Naive thymus-derived CD4-positive, alpha-beta T cell (primary cell): Measurements from ENCODE around the gene HMOX2. TPM values are rescaled to one million over a fixed set of nuclear protein-coding genes. Genes with fewer than 3 reads are reported as not detected.

ENCODE experiments used
- ATAC-seq: fragments of 150-1000 bp; cut with Tn5 transposase; 2 replicates; pipeline ENCODE4 v1.10.0; 2021; ENCODE audit warnings: mild to moderate bottlenecking, moderate library complexity
- CTCF ChIA-PET: fragments of 350-600 bp; sonication (Branson Sonifier 250); formaldehyde crosslinking; loops from one replicate; lab custom pipeline; 2021; ENCODE audit warnings: antibody characterized with exemption; lab: Charles Lee
- POLR2A ChIA-PET: fragments of 350-600 bp; sonication (Branson Sonifier 250); formaldehyde crosslinking; loops from one replicate; lab custom pipeline; 2021; ENCODE audit warnings: antibody characterized with exemption, inconsistent platforms; lab: Charles Lee
- DNase-seq, 9 donors: peaks; one replicate each; pipeline versions ENCODE4 v3.0.0 to v3.0.0-alpha.2; 2020 to 2022; ENCODE audit warnings: mixed read lengths in 1 of 9
- H3K27ac ChIP-seq: one replicate; pipeline ENCODE4 v1.7.0; 2013; ENCODE audit warnings: mild to moderate bottlenecking, low read depth, low read length, moderate library complexity
- H3K27me3 ChIP-seq, 2 donors: one replicate each; pipeline ENCODE4 v1.7.0; 2013; ENCODE audit warnings: low read length in 2 of 2, mild to moderate bottlenecking in 2 of 2, moderate library complexity in 2 of 2; ENCODE audit not compliant: control insufficient read depth in 2 of 2, insufficient read depth in 2 of 2
- H3K36me3 ChIP-seq, 3 experiments: 1 replicate in 2 of 3; 2 replicates in 1 of 3; pipeline ENCODE4 v1.7.0; 2013; ENCODE audit warnings: low read length in 3 of 3, mild to moderate bottlenecking in 3 of 3, moderate library complexity in 1 of 3; ENCODE audit not compliant: insufficient read depth in 3 of 3, control insufficient read depth in 2 of 3
- H3K4me1 ChIP-seq, 2 donors: one replicate each; pipeline ENCODE4 v1.7.0; 2013; ENCODE audit warnings: low read length in 2 of 2, mild to moderate bottlenecking in 2 of 2, moderate library complexity in 1 of 2; ENCODE audit not compliant: control insufficient read depth in 2 of 2, insufficient read depth in 2 of 2
- H3K4me3 ChIP-seq: 2 replicates; pipeline ENCODE4 v1.7.0; 2013; ENCODE audit warnings: mild to moderate bottlenecking, low read length
- H3K9me3 ChIP-seq, 3 experiments: 1 replicate in 2 of 3; 2 replicates in 1 of 3; pipeline ENCODE4 v1.7.0; 2013; ENCODE audit warnings: low read length in 3 of 3; ENCODE audit not compliant: control insufficient read depth in 2 of 3
- H3K27ac Mint-ChIP-seq, 9 donors: one replicate each; pipeline ENCODE4 v1.8.0; 2020 to 2022; ENCODE audit warnings: mixed read lengths in 9 of 9, mild to moderate bottlenecking in 8 of 9, moderate library complexity in 5 of 9, inconsistent platforms in 2 of 9
- H3K27me3 Mint-ChIP-seq, 5 donors: one replicate each; pipeline ENCODE4 v1.8.0; 2021 to 2022; ENCODE audit warnings: mixed read lengths in 5 of 5, mild to moderate bottlenecking in 1 of 5
- H3K36me3 Mint-ChIP-seq, 5 donors: one replicate each; pipeline ENCODE4 v1.8.0; 2020 to 2022; ENCODE audit warnings: mixed read lengths in 5 of 5, mild to moderate bottlenecking in 3 of 5, inconsistent platforms in 1 of 5
- H3K4me1 Mint-ChIP-seq, 7 donors: one replicate each; pipeline ENCODE4 v1.8.0; 2020 to 2022; ENCODE audit warnings: mixed read lengths in 7 of 7, mild to moderate bottlenecking in 3 of 7, inconsistent platforms in 1 of 7
- H3K4me3 Mint-ChIP-seq, 10 donors: one replicate each; pipeline ENCODE4 v1.8.0; 2020 to 2022; ENCODE audit warnings: mild to moderate bottlenecking in 10 of 10, mixed read lengths in 10 of 10, moderate library complexity in 6 of 10, inconsistent platforms in 2 of 10
- H3K9me3 Mint-ChIP-seq, 11 donors: one replicate each; pipeline ENCODE4 v1.8.0; 2020 to 2022; ENCODE audit warnings: mixed read lengths in 11 of 11, mild to moderate bottlenecking in 4 of 11, inconsistent platforms in 1 of 11, moderate library complexity in 1 of 11
- intact Hi-C, 2 donors: fragments of 100-400 bp; cut with micrococcal nuclease; formaldehyde crosslinking; loops; one replicate each; pipeline ENCODE4 v1.15.1; 2023
- polyA plus RNA-seq, 2 donors: library from polyadenylated mRNA; unstranded; fragments of 300-500 nt; fragmentation: Illumina TruSeq; gene quantifications; one replicate each; pipeline ENCODE4 v1.2.3, GENCODE V29; 2021
- total RNA-seq, 6 experiments: library from RNA in 5 of 6; stranded (reverse) in 5 of 6; gene quantifications; 1 replicate in 5 of 6; 2 replicates in 1 of 6; pipeline ENCODE4 v1.2.3 and lab custom pipeline; 2021 to 2026

HMOX2 gene
- total and polyA plus RNA-seq, 7 experiments from 2014 or later, result 44.6 to 163 (median 77.2) TPM

DNA sequence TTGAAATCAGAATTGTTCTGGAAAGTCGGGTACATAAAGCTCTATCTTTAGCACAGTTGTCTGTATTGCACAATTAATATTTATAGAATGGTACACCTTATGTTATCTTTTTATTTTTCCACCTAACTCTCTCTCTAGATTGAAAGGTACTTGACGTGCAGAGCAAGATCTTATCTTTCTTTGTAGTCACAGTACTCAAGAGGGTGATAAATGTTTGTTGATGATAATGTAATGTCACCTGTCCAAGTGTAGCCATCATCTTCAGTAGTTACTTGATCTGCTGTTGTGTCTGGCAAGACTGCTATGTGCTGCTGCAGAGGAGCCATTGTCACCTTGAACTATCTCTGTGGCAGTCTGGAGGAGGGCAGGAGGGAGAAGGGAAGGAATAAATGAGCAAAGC, 5.3 kb downstream of the HMOX2 start:
- no peaks in the 10 kb centered on the region for H3K27me3 ChIP-seq
- no peaks in the 10 kb centered on the region for H3K9me3 ChIP-seq
- H3K27ac ChIP-seq, result peak overlapping the region; percentile 52
- Mint-ChIP-seq H3K4me3 (peak overlapping the region; percentile 27 to 69 (median 48)), H3K4me1 (peaks cover 46 to 62% (median 54%) of the 10 kb centered on the region in 7 donors), H3K27me3 (no peaks in the 10 kb centered on the region), H3K9me3 (no peaks in the 10 kb centered on the region), H3K36me3 (peaks cover 4 to 31% (median 20%) of the 10 kb centered on the region in 5 donors), H3K27ac (peak overlapping the region; percentile 32 to 90 (median 78))
- ChIA-PET CTCF (interaction anchor here (0.9 kb wide), 1 partner anchor 19 kb away, joined by 3 read pairs; no protein-coding TSS in a partner anchor), POLR2A (interaction anchor here (1.2 to 11.7 kb wide), 2 partner anchors 13 to 22 kb away, joined by 6 to 216 read pairs; no protein-coding TSS in a partner anchor)
- intact Hi-C loops, result no loop called here
- H3K4me3 ChIP-seq, result no peak overlapping the region
- peaks cover 27 to 37% of the 10 kb centered on the region in 2 donors for H3K4me1 ChIP-seq
- no peak for ATAC-seq
- no peak for DNase-seq
- H3K36me3 ChIP-seq, result peaks cover 0 to 36% (median 0%) of the 10 kb centered on the region in 3 experiments

DNA sequence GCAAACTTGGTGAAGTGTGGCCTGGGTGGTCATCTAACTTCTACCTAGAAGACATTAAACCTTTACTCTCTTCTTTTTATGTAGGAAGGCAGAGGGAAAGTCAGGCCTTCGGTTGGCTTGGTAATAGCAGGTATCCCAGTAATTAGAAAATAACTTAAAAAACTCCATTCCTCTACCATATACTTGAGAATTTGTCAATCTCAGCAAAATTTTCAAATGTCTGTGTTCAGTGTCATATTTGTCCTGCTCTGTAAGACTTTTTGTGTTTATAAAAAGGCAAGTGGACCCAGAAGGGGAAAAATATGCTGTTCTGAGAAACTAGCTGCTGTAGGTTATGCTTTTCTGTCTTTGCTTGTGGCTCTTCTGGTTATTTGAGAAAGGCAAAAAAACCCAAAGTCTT, 5.8 kb downstream of the HMOX2 start:
- Histone ChIP-seq H3K4me1 (peaks cover 31 to 41% of the 10 kb centered on the region in 2 donors), H3K9me3 (no peaks in the 10 kb centered on the region), H3K27me3 (no peaks in the 10 kb centered on the region), H3K27ac (peak overlapping the region; percentile 52), H3K36me3 (peaks cover 0 to 32% (median 0%) of the 10 kb centered on the region in 3 experiments), H3K4me3 (no peak overlapping the region)
- peaks cover 4 to 32% (median 20%) of the 10 kb centered on the region in 5 donors for H3K36me3 Mint-ChIP-seq
- peak overlapping the region; percentile 60 to 90 (median 78) for H3K27ac Mint-ChIP-seq
- CTCF ChIA-PET, result no interaction called here
- intact Hi-C loops, result no loop called here
- DNase-seq (no peak), ATAC-seq (no peak)
- no peaks in the 10 kb centered on the region for H3K9me3 Mint-ChIP-seq
- H3K4me3 Mint-ChIP-seq, result peak overlapping the region in 8 of 10 donors; percentile 27 to 69 (median 58)
- no peaks in the 10 kb centered on the region for H3K27me3 Mint-ChIP-seq
- POLR2A ChIA-PET, result interaction anchor here (1.2 to 11.7 kb wide), 3 partner anchors 13 to 22 kb away, joined by 5 to 216 read pairs (median 6); no protein-coding TSS in a partner anchor
- H3K4me1 Mint-ChIP-seq, result peaks cover 49 to 66% (median 57%) of the 10 kb centered on the region in 7 donors

DNA sequence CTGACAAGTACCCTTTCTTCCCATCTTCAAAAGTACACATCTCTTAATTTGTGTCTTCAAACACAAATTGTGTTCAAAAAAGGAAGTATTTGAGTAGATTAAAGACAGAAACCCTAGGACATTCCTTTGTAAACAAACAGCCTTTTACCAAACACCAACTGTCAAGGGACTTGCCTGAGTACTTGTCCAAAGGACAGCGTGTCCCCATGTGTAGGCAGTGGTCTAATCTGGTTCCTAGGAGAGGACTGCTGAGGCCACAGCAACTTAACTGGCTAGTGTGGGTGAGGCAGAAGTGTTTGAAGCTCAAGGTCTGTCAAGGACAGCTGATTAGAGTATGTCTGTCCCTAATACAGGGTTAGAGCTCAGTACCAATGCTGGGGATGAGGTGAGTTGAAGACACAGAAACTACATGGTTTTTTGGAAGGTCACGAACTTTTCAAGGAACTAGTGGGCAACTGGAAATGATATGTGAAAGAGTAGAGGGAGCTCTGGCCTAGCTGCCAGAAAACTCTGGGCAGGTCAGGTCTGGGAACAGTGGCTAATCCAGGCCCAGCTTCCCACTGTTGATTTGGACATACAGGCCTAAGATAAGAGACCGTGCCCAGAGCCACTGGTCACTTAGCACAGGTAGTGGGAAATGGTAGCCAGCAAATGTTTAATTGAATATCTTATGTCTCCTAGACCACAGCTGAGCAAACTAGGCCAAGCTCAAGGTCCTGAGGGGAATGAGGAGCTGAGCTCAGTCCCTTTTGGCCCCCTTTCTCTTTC, 10.1 kb downstream of the HMOX2 start:
- H3K36me3 ChIP-seq, result peaks cover 0 to 32% (median 0%) of the 10 kb centered on the region in 3 experiments

DNA sequence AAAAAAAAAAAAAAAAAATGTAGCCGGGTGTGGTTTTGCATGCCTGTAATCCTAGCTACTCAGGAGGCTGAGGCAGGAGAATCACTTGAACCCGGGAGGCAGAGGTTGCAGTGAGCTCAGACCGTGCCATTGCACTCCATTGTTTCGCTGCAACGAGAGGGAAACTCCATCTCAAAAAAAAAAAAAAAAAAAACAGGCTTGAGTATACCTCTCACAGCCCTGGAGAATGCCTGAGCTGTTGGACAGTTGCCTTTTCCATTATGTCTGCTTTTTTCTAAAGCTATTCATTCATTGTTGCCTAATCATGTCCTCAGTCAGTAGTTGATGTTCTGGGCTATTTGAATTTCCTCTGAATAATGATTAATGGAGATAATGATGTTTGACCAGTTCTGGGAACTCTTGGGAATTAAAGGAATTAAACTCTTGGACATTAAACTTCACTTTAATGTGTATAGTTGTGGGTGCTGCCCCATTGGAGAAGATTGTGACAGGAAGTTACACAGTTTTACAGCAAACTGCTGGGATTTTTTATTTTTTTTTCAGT, 11.8 kb downstream of the HMOX2 start:
- H3K27ac ChIP-seq, result peak overlapping the region; percentile 69
- CTCF ChIA-PET, result interaction anchor here (0.7 to 4.5 kb wide), 4 partner anchors 10 to 18 kb away, joined by 5 to 29 read pairs (median 8); no protein-coding TSS in a partner anchor
- peaks cover 43 to 72% (median 57%) of the 10 kb centered on the region in 7 donors for H3K4me1 Mint-ChIP-seq
- no peaks in the 10 kb centered on the region for H3K27me3 Mint-ChIP-seq
- H3K4me3 ChIP-seq, result peak overlapping the region; percentile 32
- ATAC-seq, result peak; percentile 58
- H3K4me3 Mint-ChIP-seq, result peak overlapping the region; percentile 62 to 87 (median 81)
- POLR2A ChIA-PET, result interaction anchor here (0.6 to 4.6 kb wide), 7 partner anchors 8 to 41 kb away, joined by 3 to 64 read pairs (median 6); partner anchors contain the start of genes HMOX2 and NMRAL1
- intact Hi-C loops, result loop anchor here (1.0 to 2.0 kb wide), 3 partner anchors 12 to 63 kb away; partner anchors contain the start of genes HMOX2 (in 2 of the 2) and DNAJA3 (in 1 of the 2)
- peaks cover 0 to 31% (median 2%) of the 10 kb centered on the region in 3 experiments for H3K36me3 ChIP-seq
- H3K36me3 Mint-ChIP-seq, result peaks cover 4 to 30% (median 21%) of the 10 kb centered on the region in 5 donors
- no peaks in the 10 kb centered on the region for H3K9me3 ChIP-seq
- DNase-seq, result peak in 5 of 9 donors; percentile 26 to 59 (median 40)
- no peaks in the 10 kb centered on the region for H3K9me3 Mint-ChIP-seq
- peaks cover 55 to 68% of the 10 kb centered on the region in 2 donors for H3K4me1 ChIP-seq
- H3K27me3 ChIP-seq, result no peaks in the 10 kb centered on the region
- H3K27ac Mint-ChIP-seq, result peak overlapping the region; percentile 92 to 98 (median 96)

More for the DNA sequence above, 10.1 kb downstream of the HMOX2 start:
- Histone ChIP-seq H3K9me3 (no peaks in the 10 kb centered on the region), H3K4me1 (peaks cover 59 to 68% of the 10 kb centered on the region in 2 donors), H3K27ac (peak overlapping the region; percentile 46), H3K4me3 (no peak overlapping the region), H3K27me3 (no peaks in the 10 kb centered on the region)
- intact Hi-C loops, result no loop called here
- peaks cover 4 to 38% (median 23%) of the 10 kb centered on the region in 5 donors for H3K36me3 Mint-ChIP-seq
- POLR2A ChIA-PET, result interaction anchor here (0.7 to 4.6 kb wide), 5 partner anchors 9 to 50 kb away, joined by 3 to 64 read pairs (median 27); partner anchors contain the start of genes HMOX2 and NMRAL1
- H3K9me3 Mint-ChIP-seq, result no peaks in the 10 kb centered on the region
- ATAC-seq (no peak), DNase-seq (no peak)
- CTCF ChIA-PET, result interaction anchor here (1.4 kb wide), 1 partner anchor 19 kb away, joined by 7 read pairs; no protein-coding TSS in a partner anchor
- peak overlapping the region in 7 of 10 donors; percentile 9 to 87 (median 44) for H3K4me3 Mint-ChIP-seq
- H3K4me1 Mint-ChIP-seq, result peaks cover 54 to 78% (median 69%) of the 10 kb centered on the region in 7 donors
- peak overlapping the region; percentile 80 to 95 (median 94) for H3K27ac Mint-ChIP-seq
- no peaks in the 10 kb centered on the region for H3K27me3 Mint-ChIP-seq

DNA sequence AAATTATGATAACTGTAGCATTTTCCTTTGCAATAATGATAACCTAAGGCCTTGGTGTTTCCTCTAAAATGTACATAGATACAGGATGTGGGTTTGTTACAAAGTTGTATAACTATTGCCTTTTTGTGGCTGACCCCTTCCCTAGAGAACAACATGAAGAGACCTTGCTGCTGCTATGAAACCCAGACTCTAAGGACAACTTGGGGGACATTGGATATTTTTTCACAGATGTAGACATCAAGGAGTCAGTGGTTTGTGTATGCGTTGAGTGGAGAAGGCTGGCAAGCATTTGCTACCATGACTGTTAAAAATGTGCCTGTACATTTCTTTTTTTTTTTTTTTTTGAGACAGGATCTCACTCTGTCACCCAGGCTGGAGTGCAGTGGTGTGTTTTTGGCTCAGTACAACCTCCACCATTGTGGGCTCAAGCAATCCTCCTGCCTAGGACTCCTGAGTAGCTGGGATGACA, 12.3 kb downstream of the HMOX2 start:
- peak overlapping the region; percentile 69 for H3K27ac ChIP-seq
- peaks cover 55 to 73% of the 10 kb centered on the region in 2 donors for H3K4me1 ChIP-seq
- H3K36me3 Mint-ChIP-seq, result peaks cover 4 to 33% (median 21%) of the 10 kb centered on the region in 5 donors

More for the DNA sequence above, 12.3 kb downstream of the HMOX2 start:
- H3K9me3 Mint-ChIP-seq, result no peaks in the 10 kb centered on the region
- H3K27me3 Mint-ChIP-seq, result no peaks in the 10 kb centered on the region
- H3K4me3 Mint-ChIP-seq, result peak overlapping the region; percentile 62 to 87 (median 81)
- Histone ChIP-seq H3K27me3 (no peaks in the 10 kb centered on the region), H3K4me3 (peak overlapping the region; percentile 32), H3K36me3 (peaks cover 0 to 29% (median 7%) of the 10 kb centered on the region in 3 experiments), H3K9me3 (no peaks in the 10 kb centered on the region)
- H3K4me1 Mint-ChIP-seq, result peaks cover 46 to 73% (median 58%) of the 10 kb centered on the region in 7 donors
- ATAC-seq, result peak; percentile 86
- peak in 7 of 9 donors; percentile 57 to 88 (median 82) for DNase-seq
- CTCF ChIA-PET, result interaction anchor here (1.0 to 4.5 kb wide), 4 partner anchors 10 to 17 kb away, joined by 7 to 29 read pairs (median 10); no protein-coding TSS in a partner anchor
- intact Hi-C loops, result loop anchor here (1.0 to 2.0 kb wide), 3 partner anchors 12 to 64 kb away; partner anchors contain the start of genes HMOX2 (in 2 of the 2) and DNAJA3 (in 1 of the 2)
- POLR2A ChIA-PET, result interaction anchor here (2.6 to 8.9 kb wide), 5 partner anchors 12 to 18 kb away, joined by 27 to 169 read pairs (median 64); partner anchors contain the start of genes HMOX2 and NMRAL1
- peak overlapping the region; percentile 92 to 98 (median 96) for H3K27ac Mint-ChIP-seq
